Activated CD4-positive, alpha-beta T cell treated with anti-CD3 and anti-CD28 coated beads, Interleukin-2, amount 10 ng/mL, durations not matched to agents 7 days and 5 days (primary cell): ENCODE data around the gene GMEB2. TPM values are rescaled to one million over a fixed set of nuclear protein-coding genes. Genes with fewer than 3 reads are reported as not detected.
"Not testable (repeated sequence)": the region's sequence is repeated elsewhere in the genome, so short reads cannot be mapped to it uniquely, and the experiment has no call there.

Experiments used
- CTCF ChIA-PET: fragments of 350-600 bp; sonication (Branson Sonifier 250); formaldehyde crosslinking; loops from one replicate; lab custom pipeline; 2021; ENCODE audit warnings: antibody characterized with exemption; lab: Charles Lee
- POLR2A ChIA-PET: fragments of 350-600 bp; sonication (Branson Sonifier 250); formaldehyde crosslinking; loops from one replicate; lab custom pipeline; 2021; ENCODE audit warnings: antibody characterized with exemption; lab: Charles Lee
- DNase-seq: peaks from one replicate; pipeline ENCODE4 v3.0.0-alpha.2; 2020
- H3K27ac Mint-ChIP-seq: one replicate; pipeline ENCODE4 v1.8.0; 2021; ENCODE audit warnings: mild to moderate bottlenecking, moderate library complexity, mixed read lengths
- H3K27me3 Mint-ChIP-seq: one replicate; pipeline ENCODE4 v1.8.0; 2021; ENCODE audit warnings: mixed read lengths
- H3K36me3 Mint-ChIP-seq: one replicate; pipeline ENCODE4 v1.8.0; 2021; ENCODE audit warnings: low read depth, mixed read lengths
- H3K4me1 Mint-ChIP-seq: one replicate; pipeline ENCODE4 v1.8.0; 2021; ENCODE audit warnings: mixed read lengths
- H3K4me3 Mint-ChIP-seq: one replicate; pipeline ENCODE4 v1.8.0; 2021; ENCODE audit warnings: mild to moderate bottlenecking, moderate library complexity, mixed read lengths
- H3K9me3 Mint-ChIP-seq: one replicate; pipeline ENCODE4 v1.8.0; 2021; ENCODE audit warnings: mixed read lengths
- total RNA-seq, 2 experiments: library from RNA; stranded (reverse); gene quantifications; one replicate each; pipeline ENCODE4 v1.2.3, GENCODE V29; 2021

Gene GMEB2
- total RNA-seq, 2 experiments from 2014 or later = 20.0 to 20.5 TPM

DNA sequence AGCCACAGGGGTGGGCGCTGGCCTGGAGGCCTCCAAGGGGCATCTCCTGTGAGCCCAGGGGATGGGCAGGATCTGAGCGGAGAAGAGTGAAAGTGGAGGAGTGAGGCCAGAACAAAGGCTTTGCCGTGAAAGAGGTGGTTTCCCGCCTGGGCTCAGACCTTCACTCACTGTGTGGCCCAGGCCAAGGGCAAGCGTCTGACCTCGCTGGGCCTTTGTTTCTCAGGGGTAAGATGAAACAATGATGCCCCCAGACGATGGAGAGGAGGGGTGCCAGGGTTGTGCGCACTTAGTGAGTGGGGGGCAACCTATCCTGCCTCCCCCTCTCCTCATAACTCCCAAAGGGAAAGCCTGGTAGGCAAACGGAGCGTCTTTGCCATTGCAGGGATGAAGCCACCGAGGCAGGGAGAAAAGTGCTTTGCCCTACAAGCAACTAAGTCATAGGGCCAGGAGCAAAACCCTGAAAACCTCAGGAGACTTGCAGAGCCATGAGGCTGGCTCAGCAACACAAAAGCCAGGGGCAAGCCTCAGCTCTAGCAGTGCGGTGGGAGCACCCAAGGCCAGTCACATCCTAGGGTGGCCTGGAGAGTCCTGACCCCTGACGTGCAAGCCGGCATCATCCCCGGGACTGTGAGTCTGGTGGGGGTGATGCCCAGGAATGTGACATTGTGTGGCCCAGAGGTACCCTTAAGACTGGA is 27.2 kb upstream of the GMEB2 start:
- peaks cover 32% of the 10 kb centered on the region for H3K4me1 Mint-ChIP-seq
- H3K36me3 Mint-ChIP-seq = no peaks in the 10 kb centered on the region
- peaks cover 5% of the 10 kb centered on the region for H3K27me3 Mint-ChIP-seq
- no peak for DNase-seq
- H3K4me3 Mint-ChIP-seq = peak overlapping the region; percentile 71
- no peaks in the 10 kb centered on the region for H3K9me3 Mint-ChIP-seq
- ChIA-PET POLR2A (no interaction called here), CTCF (interaction anchor here (0.6 to 4.2 kb wide), 2 partner anchors 12 to 155 kb away, joined by 3 to 16 read pairs; no protein-coding TSS in a partner anchor)
- peak overlapping the region; percentile 70 for H3K27ac Mint-ChIP-seq

DNA sequence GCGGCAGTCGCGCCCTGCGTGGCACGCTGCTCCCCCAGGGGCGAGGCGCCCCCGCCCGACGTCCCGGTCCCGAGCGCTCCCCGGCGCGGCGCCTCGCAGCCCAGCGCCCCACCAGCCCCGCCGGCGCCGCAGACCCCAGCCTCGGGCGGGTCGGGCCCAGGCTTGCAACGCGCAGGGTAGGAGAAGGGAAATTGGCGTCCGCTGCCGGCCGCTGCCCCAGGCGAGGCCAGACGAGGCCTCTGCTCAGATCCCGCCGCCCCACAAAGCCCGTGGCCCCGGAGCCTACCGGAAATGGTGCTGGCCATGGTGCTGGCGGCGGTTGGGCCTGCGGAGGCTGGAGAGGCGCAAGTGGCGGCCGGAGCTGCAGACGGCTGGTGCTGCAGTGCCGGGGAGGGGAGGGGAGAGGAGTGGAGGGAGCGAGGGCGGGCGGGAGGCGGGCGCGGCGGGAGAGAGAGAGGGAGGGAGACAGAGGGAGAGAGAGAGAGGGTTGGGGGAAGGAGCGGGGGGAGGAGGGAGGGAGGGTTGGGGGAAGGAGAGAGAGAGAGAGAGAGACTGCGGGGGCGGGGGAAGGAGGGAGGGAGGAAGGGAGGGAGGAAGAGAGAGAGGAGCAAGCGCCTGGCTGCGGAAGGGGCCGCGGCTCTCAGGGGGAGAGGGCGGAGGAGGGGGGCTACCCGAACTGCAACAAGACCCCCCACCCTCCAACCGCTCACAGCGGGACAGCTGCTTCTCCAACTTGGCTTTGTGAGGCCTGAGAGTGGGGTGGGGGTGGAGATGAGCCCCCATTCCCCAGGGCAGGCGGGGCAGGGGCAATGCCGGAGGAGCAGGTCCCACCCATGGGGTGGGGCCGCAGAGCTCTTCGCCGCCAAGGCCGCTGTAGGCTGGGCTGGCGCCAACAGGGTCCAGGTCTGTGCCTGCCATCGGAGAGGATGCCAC is 26.4 kb upstream of the GMEB2 start, which contains the start of gene STMN3:
Gene STMN3 (minus strand): TSS at position 384 of the 933 bp plus-strand sequence. CDS start 79 bp downstream, at position 305.
- CTCF ChIA-PET = interaction anchor here (0.6 to 4.2 kb wide), 2 partner anchors 11 to 156 kb away, joined by 3 to 16 read pairs; no protein-coding TSS in a partner anchor
- POLR2A ChIA-PET = no interaction called here
- Mint-ChIP-seq H3K4me3 (peak within 1 kb of the TSS; percentile 71), H3K4me1 (peaks cover 25% of the 10 kb centered on the region), H3K27me3 (peaks cover 5% of the 10 kb centered on the region), H3K27ac (peak within 1 kb of the TSS; percentile 70), H3K9me3 (no peaks in the 10 kb centered on the region), H3K36me3 (no peaks in the 10 kb centered on the region)
- peak; percentile 82 for DNase-seq

GRCh38 chr20:63652192-63652980 is 25.5 kb upstream of the GMEB2 start:
- no peaks in the 10 kb centered on the region for H3K9me3 Mint-ChIP-seq
- DNase-seq = no peak
- POLR2A ChIA-PET = no interaction called here
- peaks cover 20% of the 10 kb centered on the region for H3K4me1 Mint-ChIP-seq
- CTCF ChIA-PET = interaction anchor here (4.2 kb wide), 1 partner anchor 11 kb away, joined by 16 read pairs; no protein-coding TSS in a partner anchor
- peak overlapping the region; percentile 81 for H3K4me3 Mint-ChIP-seq
- H3K27ac Mint-ChIP-seq = no peak overlapping the region
- H3K36me3 Mint-ChIP-seq = no peaks in the 10 kb centered on the region
- peaks cover 5% of the 10 kb centered on the region for H3K27me3 Mint-ChIP-seq

GRCh38 chr20:63651942-63652191 is 25.0 kb upstream of the GMEB2 start:
- Mint-ChIP-seq H3K36me3 (no peaks in the 10 kb centered on the region), H3K9me3 (no peaks in the 10 kb centered on the region), H3K27ac (peak overlapping the region; percentile 68), H3K4me3 (peak overlapping the region; percentile 81), H3K4me1 (peaks cover 18% of the 10 kb centered on the region), H3K27me3 (peaks cover 5% of the 10 kb centered on the region)
- no peak for DNase-seq
- POLR2A ChIA-PET = no interaction called here
- CTCF ChIA-PET = interaction anchor here (4.2 kb wide), 1 partner anchor 10 kb away, joined by 16 read pairs; no protein-coding TSS in a partner anchor

DNA sequence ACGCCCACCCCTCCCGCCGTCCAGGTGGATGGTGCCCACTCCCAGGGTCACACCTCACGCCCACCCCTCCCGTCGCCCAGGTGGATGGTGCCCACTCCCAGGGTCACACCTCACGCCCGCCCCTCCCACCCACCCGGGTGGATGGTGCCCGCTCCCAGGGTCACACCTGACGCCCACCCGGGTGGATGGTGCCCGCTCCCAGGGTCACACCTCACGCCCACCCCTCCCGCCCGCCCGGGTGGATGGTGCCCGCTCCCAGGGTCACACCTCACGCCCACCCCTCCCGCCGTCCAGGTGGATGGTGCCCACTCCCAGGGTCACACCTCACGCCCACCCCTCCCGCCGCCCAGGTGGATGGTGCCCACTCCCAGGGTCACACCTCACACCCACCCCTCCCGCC is 23.6 kb upstream of the GMEB2 start:
- H3K36me3 Mint-ChIP-seq, DNase-seq, H3K27ac Mint-ChIP-seq, H3K9me3 Mint-ChIP-seq, H3K4me3 Mint-ChIP-seq, POLR2A ChIA-PET, H3K27me3 Mint-ChIP-seq: not testable (repeated sequence)
- CTCF ChIA-PET = interaction anchor here (0.6 kb wide), 1 partner anchor 116 kb away, joined by 3 read pairs; no protein-coding TSS in a partner anchor
- H3K4me1 Mint-ChIP-seq = peaks cover 18% of the 10 kb centered on the region

DNA sequence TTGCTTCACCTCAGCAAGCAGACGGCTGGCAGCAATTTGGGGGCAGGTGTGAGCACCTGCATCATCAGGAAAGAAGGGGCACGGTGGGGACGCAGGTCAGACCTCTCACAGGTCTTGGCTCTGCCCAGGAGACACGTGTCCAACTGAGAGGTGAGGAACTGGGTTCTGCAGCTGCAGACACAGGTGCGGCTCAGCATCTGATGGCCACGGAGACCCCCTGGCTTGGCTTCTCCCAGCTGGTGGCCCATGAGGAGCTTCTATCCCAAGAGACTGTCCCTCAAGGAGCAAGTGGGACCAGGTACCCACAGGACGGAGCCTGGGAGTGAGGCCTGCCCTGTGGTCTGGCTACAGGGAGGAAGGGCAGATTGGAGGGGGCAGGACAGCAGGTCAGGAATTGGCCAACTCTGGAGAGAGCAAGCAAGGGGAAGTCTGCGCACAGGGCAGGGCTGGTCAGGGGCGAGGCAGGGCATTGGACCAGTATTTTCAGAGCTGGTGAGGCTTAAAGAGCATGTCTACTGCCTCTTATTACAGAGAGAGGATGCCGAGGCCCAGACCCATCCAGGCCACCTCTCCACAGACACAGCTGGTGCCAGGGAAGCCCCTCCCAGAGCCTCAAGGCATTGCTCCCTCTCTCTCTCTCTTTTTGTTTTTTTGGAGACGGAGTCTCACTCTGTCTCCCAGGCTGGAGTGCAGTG is 22.1 kb upstream of the GMEB2 start:
- CTCF ChIA-PET = interaction anchor here (0.6 to 0.9 kb wide), 2 partner anchors 15 to 857 kb away, joined by 3 read pairs; no protein-coding TSS in a partner anchor
- Mint-ChIP-seq H3K4me3 (no peak overlapping the region), H3K36me3 (no peaks in the 10 kb centered on the region), H3K4me1 (peaks cover 9% of the 10 kb centered on the region), H3K9me3 (no peaks in the 10 kb centered on the region), H3K27ac (no peak overlapping the region), H3K27me3 (peaks cover 5% of the 10 kb centered on the region)
- no peak for DNase-seq
- POLR2A ChIA-PET = no interaction called here

GRCh38 chr20:63648190-63648589 is 21.3 kb upstream of the GMEB2 start:
- DNase-seq = no peak
- H3K27me3 Mint-ChIP-seq = peaks cover 5% of the 10 kb centered on the region
- H3K4me1 Mint-ChIP-seq = peaks cover 7% of the 10 kb centered on the region
- H3K27ac Mint-ChIP-seq = no peak overlapping the region
- POLR2A ChIA-PET = no interaction called here
- H3K9me3 Mint-ChIP-seq = no peaks in the 10 kb centered on the region
- CTCF ChIA-PET = no interaction called here
- H3K36me3 Mint-ChIP-seq = no peaks in the 10 kb centered on the region
- H3K4me3 Mint-ChIP-seq = no peak overlapping the region

- POLR2A ChIA-PET = no interaction called here
- H3K36me3 Mint-ChIP-seq = no peaks in the 10 kb centered on the region
- CTCF ChIA-PET = no interaction called here
- no peaks in the 10 kb centered on the region for H3K27me3 Mint-ChIP-seq
- H3K27ac Mint-ChIP-seq = no peak overlapping the region
- H3K9me3 Mint-ChIP-seq = no peaks in the 10 kb centered on the region
- DNase-seq = no peak
- H3K4me1 Mint-ChIP-seq = peaks cover 5% of the 10 kb centered on the region
- H3K4me3 Mint-ChIP-seq = no peak overlapping the region
Measured at GRCh38 chr20:63645218-63645617, 18.3 kb upstream of the GMEB2 start.

DNA sequence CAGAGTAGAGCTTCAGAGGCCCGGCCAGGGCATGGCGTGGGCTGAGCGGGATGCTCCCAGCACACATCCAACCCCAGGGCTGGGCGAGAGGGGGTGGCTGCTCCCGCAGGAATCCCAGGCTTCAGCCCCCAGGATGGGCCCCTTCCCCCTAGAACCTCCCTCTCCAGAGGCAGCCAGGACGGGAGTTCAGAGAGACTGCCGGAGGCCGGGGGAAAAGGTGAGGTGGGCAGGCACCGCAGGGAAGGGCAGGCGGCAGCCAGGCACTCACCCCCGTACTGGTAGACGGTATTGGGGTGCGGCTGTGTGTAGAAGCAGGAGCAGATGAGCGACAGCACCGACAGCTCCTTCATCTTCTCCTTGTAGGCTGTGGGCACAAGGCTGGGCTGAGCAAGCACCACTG is 17.0 kb upstream of the GMEB2 start:
- no peak overlapping the region for H3K27ac Mint-ChIP-seq
- H3K4me3 Mint-ChIP-seq = no peak overlapping the region
- DNase-seq = no peak
- H3K36me3 Mint-ChIP-seq = peaks cover 11% of the 10 kb centered on the region
- H3K4me1 Mint-ChIP-seq = peaks cover 10% of the 10 kb centered on the region
- no peaks in the 10 kb centered on the region for H3K27me3 Mint-ChIP-seq
- ChIA-PET CTCF (interaction anchor here (1.3 kb wide), 1 partner anchor 17 kb away, joined by 3 read pairs; no protein-coding TSS in a partner anchor), POLR2A (no interaction called here)
- no peaks in the 10 kb centered on the region for H3K9me3 Mint-ChIP-seq

GRCh38 chr20:63643499-63643898 is 16.6 kb upstream of the GMEB2 start:
- Mint-ChIP-seq H3K4me1 (peaks cover 12% of the 10 kb centered on the region), H3K27me3 (no peaks in the 10 kb centered on the region), H3K4me3 (peak overlapping the region; percentile 55), H3K27ac (peak overlapping the region; percentile 83), H3K36me3 (peaks cover 11% of the 10 kb centered on the region), H3K9me3 (no peaks in the 10 kb centered on the region)
- CTCF ChIA-PET = interaction anchor here (1.3 to 2.5 kb wide), 3 partner anchors 16 to 75 kb away, joined by 3 to 10 read pairs (median 8); partner anchors contain the start of gene GMEB2
- POLR2A ChIA-PET = no interaction called here
- no peak for DNase-seq

- H3K27ac Mint-ChIP-seq = peak overlapping the region; percentile 83
- H3K4me1 Mint-ChIP-seq = peaks cover 18% of the 10 kb centered on the region
- POLR2A ChIA-PET = interaction anchor here (1.4 kb wide), 1 partner anchor 15 kb away, joined by 4 read pairs; no protein-coding TSS in a partner anchor
- no peaks in the 10 kb centered on the region for H3K27me3 Mint-ChIP-seq
- H3K4me3 Mint-ChIP-seq = peak overlapping the region; percentile 55
- CTCF ChIA-PET = interaction anchor here (0.7 to 2.5 kb wide), 12 partner anchors 10 to 104 kb away, joined by 3 to 16 read pairs (median 5); partner anchors contain the start of genes GMEB2, HELZ2, LIME1 and PTK6
- peaks cover 14% of the 10 kb centered on the region for H3K36me3 Mint-ChIP-seq
- no peaks in the 10 kb centered on the region for H3K9me3 Mint-ChIP-seq
- DNase-seq = no peak
Measured at GRCh38 chr20:63642527-63643247, 15.8 kb upstream of the GMEB2 start.
